ENCODE data around the gene ASTN1.
A peak's percentile ranks its signal among the peaks of the same experiment; 100 is the strongest.

The ASTN1 gene

DNA sequence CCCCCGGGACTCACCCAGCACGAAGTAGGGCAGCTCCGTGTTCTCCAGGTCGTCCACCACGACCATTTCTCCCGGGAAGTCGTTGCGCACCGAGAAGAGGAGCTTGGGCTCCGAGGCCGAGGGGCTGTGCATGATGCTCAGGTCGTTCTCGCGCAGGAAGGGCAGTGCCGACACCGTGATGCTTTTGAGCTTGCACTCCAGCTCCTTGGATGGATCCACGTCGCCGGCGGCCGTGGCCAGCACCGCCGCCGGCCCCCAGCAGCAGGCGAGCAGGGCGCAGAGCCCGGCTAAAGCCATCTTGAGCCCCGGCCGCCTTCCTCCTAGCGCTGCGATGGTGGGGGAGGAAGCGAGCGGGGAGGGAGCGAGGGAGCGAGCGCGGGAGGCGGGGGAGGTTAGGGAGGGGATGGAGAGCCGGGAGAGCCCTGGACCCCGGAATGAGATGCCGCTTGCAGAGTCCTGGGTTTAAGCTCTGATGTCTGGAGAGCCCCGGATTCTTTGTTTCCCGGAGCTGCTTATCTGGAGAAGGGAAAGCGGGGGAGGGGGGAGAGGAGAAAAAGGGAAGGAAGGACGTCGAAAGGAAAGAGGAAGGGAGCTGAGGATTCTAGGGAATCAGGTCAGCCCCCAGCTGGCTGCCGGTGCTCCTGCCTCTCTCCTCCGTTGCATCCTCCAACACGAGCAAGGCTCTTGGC, at the start of gene ASTN1:
Gene ASTN1, minus strand, starts transcription at position 333 of the 689 bp plus-strand sequence. Its CDS starts 36 bp downstream, at position 297.
- DNase-seq = no peak

DNA sequence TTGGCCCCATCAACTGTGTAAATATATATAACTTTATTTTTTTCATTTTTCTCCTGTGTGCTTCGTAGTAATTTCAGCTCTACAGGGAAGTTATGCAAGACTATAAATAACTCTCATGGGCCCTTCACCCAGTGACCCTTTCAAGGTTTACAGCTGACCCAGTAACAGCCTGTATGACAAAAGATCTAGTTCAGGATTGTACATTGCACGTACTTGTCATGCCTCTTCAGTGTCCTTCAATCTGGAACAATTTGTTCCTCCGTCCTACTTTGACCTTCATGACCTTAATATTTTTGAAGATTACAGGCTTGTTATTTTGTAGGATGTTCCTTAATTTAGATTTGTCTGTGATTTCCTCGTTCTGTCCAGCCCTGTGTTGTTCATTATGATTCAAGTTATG, 46.7 kb upstream of the ASTN1 start:
- DNase-seq = no peak

DNA sequence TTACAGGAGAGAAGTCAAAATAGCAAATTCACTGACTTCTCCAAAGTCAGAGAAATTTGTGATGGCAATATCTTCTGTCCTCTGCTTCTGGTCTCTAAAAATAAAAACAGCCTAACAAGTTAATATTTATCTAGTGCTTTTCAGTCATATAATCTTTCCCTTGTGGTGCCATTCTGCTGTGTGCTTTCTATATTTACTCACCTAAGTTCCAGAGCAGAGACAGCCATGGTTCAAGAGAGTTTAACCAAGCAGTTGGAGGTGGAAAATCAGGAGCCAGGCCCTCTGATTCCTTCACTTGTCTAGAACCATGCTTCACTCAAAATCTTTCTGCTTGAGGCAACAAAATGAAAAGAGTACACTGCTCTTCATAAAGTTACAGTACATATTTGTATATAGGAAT, 45.6 kb upstream of the ASTN1 start:
- no peak for DNase-seq

DNA sequence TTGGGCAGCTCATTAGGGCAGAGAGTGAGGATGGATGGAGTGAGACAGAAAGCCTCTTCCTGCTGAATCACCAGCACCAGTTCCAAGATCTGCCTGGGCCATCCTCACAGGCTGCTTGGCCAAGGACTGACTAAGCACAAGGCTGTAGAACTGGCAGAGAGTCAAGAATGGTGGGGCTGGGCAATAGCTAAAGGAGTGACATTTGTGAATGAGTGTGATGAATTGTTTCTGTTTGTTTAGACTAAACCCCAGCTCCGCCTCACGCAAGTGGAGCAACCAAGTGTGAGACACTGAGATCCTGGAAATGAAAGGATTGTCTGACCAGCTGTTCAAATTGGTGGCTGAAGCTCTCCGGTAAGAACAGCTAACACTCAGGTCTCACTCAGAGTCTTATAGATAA, 44.8 kb upstream of the ASTN1 start:
- no peak for DNase-seq

DNA sequence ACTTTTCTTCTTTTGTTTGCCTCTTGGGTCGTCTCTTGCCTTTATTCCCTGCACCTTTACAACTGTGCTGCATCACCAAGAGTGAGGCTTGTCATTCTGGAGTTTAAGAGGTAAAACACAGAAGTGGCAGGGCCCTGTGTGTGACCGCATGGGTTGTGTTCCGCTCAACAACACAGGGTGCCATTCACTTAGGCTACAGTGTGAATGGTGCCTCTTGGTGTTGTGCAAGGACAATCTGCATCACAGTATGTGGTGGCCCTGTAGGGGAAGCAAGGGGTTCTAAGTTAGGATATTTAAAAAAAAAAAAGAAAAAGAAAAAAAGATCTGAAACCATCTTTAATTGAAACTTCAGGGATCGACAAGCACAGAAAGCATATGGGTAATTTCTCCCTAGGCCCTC, 44.4 kb upstream of the ASTN1 start:
- no peak for DNase-seq

DNA sequence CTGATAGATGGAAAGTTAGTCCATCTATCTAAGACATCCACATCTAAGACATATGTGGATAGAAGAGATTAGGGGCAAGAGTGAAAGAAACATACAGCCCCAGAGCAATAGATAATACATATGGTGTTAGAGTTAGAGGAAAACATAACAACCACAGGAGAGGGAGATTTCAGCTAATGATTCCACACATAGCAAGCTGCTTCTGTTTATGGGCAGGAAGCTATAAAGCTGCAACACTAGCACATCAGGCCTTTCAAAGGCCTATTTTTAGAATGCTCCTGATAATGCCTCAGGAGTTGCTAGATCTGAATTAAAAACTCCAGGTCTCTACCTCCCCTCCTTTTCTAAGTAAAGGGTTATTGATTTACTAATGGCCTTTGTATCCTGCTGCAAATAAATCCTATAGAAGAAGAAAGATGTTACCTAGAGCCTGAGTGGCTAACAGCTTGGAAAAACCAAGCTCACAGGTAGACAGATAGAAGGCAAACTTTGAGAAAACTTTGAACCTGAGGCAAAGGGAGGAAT, 42.4 kb upstream of the ASTN1 start:
- DNase-seq = no peak

DNA sequence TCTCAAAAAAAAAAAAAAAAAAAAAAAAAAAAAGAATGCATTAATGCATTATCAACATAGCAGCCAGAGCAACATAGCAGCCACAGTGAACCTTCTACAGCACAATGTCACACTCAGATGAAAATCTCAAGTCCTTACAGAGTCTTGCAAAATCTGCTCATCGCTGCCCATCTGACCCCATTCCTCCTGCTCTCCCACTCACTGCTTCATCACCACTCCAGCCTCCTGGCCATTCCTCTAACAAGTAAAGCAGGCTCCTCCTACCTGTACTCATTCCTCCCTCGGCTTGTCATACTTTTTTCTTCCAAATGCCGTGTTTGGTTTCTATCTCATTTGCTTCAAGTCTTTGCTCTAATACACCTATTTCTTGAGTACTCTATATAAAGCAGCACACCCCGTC, 35.8 kb upstream of the ASTN1 start:
- no peak for DNase-seq

DNA sequence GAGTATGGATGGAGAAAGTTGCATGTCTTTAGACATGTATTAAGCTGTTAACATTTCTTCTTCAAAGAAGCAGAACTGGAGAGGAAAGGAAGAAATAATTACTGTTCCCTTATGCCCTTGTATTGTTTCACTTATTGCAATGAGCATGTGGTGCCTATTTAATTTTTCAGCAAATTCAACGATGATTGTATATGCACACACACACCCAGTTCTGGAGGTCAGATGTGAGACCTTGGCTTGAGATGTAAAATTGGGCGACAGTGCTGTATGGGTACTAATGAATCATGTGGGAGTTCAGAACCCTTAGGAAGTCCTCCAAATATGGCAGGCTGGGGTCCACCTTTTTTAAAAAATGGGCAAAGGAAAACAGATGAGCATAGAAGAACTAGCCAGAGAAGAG, 33.7 kb upstream of the ASTN1 start:
- no peak for DNase-seq

DNA sequence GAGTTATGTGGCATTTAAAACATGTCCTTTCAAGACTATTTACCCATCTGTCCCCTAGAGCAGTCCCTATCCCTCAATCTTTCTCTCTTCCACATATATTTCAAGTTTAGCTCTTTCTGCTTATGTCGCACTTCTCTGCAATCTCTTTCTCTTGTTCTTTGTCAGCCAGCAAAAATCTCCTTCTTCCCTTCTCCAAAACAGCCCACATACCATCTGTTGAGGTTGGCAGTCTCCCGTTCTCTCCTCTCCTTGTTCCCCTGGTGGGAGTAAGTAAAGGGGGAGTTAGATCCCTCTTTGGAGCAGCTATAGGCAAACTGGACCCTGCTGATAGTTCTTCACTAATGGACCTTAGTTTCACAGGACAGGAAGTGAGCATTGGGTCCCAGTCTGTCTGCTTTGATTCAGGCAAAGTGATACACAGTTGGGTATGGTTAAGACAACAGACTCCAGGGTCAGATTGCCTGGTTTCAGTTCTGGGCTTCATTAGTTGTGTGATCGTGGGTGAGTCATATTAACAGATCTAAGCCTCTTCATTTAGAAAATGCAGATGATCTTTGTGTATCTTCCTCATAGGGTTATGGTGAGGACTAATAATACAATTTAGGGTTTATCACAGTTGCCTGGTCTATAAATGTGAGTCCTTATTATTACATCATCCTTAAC, 25.9 kb upstream of the ASTN1 start:
- no peak for DNase-seq

DNA sequence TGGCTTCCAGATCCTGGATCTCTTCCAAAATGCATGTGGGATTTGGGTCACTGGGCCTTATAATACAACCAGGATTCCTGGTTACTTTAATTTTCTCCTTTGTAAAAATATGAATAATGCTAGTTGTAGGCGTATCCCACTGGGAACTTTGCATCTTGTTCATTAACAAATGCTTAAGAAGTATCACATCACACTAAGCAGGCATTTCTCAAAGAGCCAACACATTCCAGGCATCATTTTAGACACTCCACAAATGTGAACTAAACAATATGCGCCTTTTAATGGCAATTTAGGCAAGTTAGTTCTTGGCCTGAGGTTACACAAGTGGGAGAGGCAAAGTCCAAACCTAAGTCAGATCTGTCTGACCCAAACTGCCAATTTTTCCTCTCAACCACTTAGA, 22.1 kb upstream of the ASTN1 start:
- DNase-seq = no peak

DNA sequence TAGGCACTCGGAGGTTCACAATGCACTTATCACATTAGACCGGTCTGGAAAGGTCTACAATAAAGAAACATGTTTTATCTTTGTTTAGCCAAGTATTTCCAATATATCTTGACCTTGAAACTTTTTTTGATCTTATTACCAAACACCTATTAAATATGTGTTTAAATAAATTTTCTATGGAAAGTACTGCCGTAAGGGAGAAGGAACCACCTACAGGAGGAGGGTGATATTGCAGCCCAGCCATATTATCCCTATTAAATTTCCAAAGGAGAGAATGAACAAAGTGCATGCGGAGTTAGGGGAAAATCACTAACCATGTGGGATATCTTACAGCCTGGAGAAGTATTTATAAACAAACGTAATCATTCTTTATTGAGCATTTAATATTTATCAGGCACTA, 20.7 kb upstream of the ASTN1 start:
- no peak for DNase-seq

DNA sequence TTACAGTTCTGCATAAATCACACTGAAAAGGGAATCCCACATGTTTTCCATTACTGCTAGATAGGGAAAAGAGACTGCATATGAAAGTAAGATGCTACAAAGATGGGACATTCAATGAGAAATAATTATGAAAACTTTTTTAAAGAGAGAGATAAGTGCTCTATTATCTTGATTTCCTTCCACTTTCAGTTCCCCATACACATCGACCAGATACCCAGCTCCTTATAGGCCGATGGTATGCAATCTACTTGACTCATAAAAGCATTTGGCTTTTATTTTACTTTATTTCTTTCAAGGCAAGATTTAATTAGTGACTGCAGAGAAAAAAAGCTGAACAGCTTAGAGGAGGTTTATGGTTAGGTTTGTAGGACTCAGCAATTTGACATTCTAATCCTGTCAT, 19.3 kb upstream of the ASTN1 start:
- DNase-seq = no peak

DNA sequence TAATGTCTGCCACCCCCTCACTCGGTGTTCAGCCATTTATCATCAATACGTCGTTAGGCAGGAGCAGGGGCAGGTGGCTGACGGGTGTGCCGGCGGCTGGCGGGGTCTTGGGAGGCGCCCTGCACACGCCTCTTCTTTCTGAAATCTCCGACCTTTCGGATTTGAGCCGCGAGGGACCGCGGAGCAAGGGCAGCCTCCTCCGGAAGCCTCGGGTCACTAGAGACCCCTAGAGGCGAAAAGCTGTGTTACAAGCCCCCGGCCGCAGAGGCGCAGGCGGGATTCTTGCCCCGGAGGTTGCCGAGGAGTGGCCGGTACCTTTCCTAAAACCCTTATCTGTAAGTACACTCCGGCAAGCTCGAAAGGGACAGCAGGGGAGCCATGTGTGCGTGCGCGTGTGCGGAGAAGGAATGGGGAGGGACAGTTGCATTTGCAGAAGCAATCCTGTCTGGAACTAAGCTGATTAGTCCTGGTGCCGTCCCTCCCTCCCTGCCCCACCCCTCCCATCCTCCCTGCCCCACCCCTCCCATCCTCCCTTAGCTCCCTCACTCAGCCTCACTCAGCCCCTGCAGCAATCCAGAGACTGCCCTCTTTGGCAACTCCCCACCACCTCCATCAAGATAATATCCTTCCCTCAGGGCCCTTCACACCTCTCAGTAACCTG, 17.2 kb upstream of the ASTN1 start:
- DNase-seq = peak; percentile 62

DNA sequence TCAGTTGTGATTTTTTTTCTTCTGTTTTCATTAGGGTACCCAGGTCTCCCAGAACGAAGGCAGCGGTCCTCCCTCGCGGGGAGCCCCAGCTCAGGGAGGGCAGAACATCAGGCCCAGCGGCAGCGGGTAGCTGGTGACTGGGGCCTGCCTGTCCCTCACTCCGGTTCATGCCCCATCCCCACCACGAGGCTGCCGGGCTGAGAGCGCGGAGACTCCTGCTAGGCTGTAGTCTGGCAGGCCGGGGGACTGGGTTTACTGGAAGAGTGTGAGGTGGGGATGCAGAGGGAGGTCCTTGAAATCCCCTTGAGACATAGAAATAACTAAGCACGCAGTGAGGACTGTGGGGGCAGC, 16.7 kb upstream of the ASTN1 start:
- DNase-seq = no peak

DNA sequence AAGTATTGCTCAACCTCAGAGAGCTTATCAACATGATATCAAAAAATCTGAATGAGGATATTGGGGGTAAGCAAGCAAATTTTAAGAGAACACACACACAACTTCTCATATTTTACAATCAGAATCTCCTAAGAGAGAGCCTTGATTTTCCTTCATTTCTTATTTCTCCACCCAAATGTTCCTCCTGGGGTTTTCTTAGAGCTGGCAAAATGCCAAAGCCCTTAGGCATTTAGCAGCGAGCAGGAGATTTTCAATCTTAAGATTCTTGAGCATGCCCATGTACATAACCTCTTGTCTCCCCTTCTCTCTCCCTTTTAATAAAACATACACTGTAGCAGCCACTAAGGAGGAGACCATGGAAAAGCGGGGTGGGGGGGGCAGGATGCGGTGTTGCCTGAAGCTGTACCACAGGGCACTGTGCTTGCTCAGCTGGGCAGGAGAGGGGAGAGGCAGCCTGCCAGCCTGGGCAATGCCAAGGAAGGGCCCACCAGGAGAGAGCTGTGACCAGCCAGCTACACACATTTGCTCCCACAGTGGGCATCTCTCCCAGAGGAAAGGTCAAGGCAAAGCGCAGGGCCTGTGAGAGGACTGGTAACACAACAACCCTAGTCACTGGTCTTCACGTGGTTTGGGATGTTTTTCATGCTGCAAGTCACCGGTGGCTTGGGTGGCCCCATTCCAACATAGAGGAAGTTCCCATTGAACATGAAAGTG, 10.6 kb upstream of the ASTN1 start:
- no peak for DNase-seq

DNA sequence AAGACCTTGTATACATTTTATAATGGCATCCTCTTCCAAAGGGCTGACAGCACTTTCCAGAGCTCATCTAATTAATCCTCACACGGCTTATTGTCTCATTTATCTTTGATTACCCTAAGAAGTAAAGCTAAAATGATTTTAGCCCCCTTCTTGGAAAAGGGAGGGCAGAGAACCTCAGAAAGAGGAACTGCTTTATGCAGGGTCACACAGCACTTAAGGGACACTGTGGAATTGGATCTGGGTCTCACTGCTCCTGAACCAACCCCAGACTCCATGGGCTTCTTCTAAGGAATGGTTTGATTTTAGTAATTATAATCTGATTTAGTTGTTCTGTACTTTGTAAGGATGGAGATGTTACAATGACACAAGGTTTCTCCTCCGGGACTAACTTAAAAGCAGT, 9.5 kb upstream of the ASTN1 start:
- no peak for DNase-seq

DNA sequence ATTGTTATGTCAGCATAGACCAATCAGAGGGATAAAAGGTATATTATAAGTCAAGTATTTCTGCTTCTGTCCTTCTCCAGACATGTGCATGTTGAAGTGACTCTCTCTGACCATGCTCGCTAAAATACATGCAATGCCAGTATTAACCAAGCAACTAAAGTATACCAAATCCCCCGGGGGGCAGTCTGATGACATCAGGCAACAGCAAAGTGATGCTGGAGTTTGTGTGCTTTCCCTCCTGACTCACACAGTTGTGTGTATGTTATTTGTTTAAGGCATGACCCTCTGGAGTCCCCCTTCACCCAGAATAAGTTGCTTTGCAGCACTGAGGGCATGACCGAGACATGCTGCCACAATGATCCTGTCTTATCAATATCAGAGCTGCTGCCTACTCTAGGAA, 8.4 kb upstream of the ASTN1 start:
- DNase-seq = no peak

DNA sequence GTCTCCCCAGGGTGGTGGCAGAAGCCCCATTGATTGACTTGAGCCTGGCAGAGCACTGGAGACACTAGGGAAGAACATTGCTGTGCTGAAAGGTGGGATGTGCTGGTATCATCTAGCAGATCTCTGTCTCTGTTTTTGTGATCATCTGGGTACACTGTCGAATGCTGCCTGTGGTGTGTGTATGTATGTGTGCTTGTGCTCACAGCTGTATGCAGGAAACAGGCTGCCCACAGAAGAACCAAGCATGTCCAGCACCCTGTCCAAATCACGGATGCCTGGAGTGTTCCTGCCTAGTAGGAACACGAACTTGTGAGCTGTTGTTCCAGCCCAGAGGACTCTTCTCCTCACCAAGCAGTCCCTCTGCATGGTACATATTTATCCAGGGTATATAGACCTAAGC, 7.8 kb upstream of the ASTN1 start:
- no peak for DNase-seq

DNA sequence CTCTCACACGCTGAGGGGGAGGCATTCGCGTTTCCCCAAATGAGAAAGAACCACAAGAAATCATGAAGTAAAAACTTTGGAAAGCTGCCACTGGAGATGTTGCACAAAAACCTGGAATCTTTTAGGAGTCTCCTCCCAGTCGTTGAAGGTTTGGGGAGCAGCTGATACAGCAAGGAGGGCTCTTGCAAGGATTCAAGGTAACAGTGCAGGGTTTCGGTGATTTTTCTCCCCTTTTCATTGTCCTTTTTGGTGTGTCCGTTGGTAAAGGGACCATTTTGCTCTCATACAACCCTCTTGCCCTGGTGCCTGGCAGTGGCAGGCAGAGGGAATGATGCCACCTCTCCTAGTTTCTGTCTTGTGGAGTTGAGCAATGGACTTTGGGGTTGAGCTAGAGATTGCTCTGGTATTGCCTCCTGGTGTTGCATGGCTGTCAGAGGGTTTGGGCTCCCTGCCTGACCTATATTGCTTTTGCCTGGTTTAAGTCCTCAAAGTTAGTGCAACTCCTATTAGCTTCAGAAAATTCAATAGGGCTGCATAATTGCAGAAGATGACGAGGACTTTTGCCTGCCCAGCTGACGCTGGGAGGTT, 7.1 kb upstream of the ASTN1 start:
- DNase-seq = no peak

DNA sequence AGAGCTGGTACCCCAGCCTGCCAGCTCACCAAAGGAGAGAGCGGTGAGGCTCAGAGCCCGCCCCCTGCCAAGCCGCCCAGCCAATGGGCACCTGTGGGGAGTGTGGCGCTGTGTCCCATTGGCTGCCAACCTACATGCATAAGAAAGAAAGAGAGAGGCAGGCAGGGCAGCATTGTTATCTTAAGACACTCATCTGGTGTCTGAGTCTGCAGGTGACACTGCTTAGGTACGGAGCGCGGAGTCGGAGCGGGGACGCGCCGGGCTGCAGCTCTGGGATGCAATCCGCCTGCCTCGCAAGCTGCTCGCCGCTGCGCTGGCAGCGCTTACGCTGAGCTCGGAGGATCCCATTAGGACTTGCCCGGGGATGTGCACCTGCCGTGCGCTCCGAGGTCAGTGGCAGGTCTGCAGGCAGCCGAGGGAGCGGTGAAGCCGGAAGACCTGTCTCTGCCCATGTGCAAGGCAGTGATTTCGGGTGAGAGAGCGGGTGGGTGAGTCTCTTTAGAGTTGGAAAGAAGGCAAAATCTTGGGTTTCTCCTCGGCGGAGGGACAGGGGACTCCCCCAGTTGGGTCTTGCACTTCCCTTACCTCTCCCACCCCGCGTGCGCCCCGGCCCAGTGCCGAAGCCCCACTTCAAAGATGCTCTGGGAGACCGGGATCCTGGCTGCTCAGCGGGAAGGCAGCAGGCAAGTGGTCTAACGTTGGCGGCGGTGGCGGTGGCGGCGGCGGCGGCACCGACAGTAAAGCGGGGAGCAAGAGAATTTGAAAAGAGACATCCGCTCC, 6.4 kb upstream of the ASTN1 start, which contains the start of gene BRINP2:
Gene BRINP2, plus strand, starts transcription at position 203 of the 780 bp plus-strand sequence. CDS start 58,919 bp downstream, outside the sequence.
- DNase-seq = peak; percentile 12

DNA sequence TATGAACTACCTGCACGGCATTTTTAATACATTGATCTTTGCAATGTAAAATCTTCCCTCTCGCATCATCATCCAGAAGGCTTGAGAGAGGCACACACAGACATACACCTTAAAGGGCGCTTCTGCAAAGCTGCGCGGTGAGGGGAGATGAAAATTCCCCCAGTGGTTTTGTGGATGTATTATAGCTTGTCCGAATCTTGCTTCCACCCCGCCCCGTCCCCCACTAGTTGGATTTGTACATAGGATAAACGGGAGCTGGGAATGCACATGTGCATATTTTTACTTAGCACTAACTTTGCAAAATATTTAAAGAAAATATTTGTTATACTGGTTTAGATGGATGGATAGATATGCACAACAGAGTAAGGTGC, 542 bp upstream of the ASTN1 start:
- DNase-seq = no peak

DNA sequence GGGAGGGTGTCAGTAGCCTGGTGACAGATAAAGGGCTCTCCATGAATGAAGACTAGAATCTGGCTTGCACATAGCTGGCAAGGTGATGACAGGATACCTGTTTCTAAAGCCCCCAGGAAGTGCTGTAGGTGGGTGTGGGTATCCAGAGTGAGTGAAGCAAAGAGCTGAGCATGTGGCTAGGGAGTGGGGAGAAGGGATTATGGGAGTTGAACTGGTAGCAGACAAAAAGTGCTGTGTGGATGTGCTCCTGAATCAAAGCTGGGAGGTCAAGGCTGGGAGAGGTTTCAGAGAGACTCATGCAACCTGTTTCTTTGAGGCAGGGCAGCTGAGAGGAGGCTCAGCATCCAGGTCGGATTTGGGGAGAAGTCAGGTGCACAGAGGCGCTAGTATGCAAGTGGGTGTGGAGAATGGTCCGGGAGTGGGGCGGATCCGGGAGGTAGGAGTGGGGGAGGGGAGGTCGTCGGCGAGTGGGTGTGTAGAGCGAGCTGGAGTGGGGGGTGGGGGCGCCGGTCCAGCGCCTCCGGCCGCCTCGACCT, 600 bp downstream of the ASTN1 start:
- no peak for DNase-seq

Data from activated CD4-positive, alpha-beta T cell treated with anti-CD3 and anti-CD28 coated beads for 48 hours (primary cell).